BJ (cell line): ENCODE results near the gene SMAD5. TPM values are rescaled to one million over a fixed set of nuclear protein-coding genes. Genes with fewer than 3 reads are reported as not detected.

Source experiments
- CTCF ChIA-PET: fragments of 350-600 bp; formaldehyde crosslinking; extraction: SDS; loops from one replicate; lab custom pipeline; 2021; ENCODE audit warnings: antibody characterized with exemption, inconsistent platforms; lab: Yijun Ruan, JAX
- POLR2A ChIA-PET: fragments of 300-600 bp; sonication (Branson Sonifier 250); formaldehyde crosslinking; extraction: SDS; loops from one replicate; lab custom pipeline; 2021; ENCODE audit warnings: antibody characterized with exemption; lab: Charles Lee
- DNase-seq: peaks from one replicate; pipeline ENCODE4 v3.0.0-alpha.2; 2011; ENCODE audit warnings: low read depth
- H3K27me3 ChIP-seq: 2 replicates; pipeline ENCODE4 v1.6.0; 2011; ENCODE audit warnings: low read length; ENCODE audit not compliant: control insufficient read depth, insufficient read depth
- H3K36me3 ChIP-seq: 2 replicates; pipeline ENCODE4 v1.5.1; 2011; ENCODE audit warnings: low read length; ENCODE audit not compliant: control insufficient read depth, insufficient read depth
- H3K4me3 ChIP-seq: 2 replicates; pipeline ENCODE4 v1.5.1; 2011; ENCODE audit warnings: low read depth, mild to moderate bottlenecking, control low read depth, low read length
- CTCF ChIP-seq: IDR thresholded peaks from 2 replicates; pipeline ENCODE4 v1.5.1; 2011; ENCODE audit warnings: low read depth, mild to moderate bottlenecking, control low read depth, inconsistent platforms, low read length, moderate library complexity; ENCODE audit not compliant: insufficient read depth
- polyA plus RNA-seq: library from polyadenylated mRNA; depleted of rRNA; stranded (reverse); fragments of >200 nt; gene quantifications from 2 replicates; pipeline ENCODE4 v1.2.3, GENCODE V29; 2011

SMAD5 gene
- polyA plus RNA-seq, 1 experiment: 34.3 TPM

DNA sequence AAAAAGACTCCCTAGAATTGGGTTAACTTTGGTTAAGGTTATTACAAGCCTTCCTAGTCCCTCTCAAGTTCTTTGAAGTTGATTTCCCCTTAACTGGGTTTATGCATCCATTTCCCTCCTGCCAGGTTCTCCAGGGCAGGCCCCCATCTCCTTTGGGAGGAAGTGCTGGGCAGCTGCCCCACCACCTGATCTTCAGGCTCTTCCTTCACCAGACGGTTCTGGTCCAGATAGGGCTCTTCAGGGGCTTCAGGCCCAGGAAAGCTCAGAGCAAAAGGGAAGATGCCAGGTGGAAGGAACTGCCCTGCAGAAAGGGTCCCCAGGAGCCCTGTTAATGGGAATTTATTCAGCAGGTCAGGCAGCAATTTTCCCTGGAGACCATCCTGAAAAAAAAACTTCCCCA is 58.3 kb downstream of the SMAD5 start:
- POLR2A ChIA-PET: no interaction called here
- Histone ChIP-seq H3K36me3 (no peaks in the 10 kb centered on the region), H3K4me3 (no peak overlapping the region), H3K27me3 (peaks cover 24% of the 10 kb centered on the region)
- no peak for DNase-seq
- CTCF ChIA-PET: no interaction called here
- no peak for TF ChIP-seq CTCF

- ChIA-PET POLR2A (no interaction called here), CTCF (interaction anchor here (0.9 to 1.1 kb wide), 2 partner anchors 10 to 13 kb away, joined by 3 to 4 read pairs; no protein-coding TSS in a partner anchor)
- Histone ChIP-seq H3K36me3 (no peaks in the 10 kb centered on the region), H3K27me3 (peaks cover 24% of the 10 kb centered on the region), H3K4me3 (no peak overlapping the region; the same call in 1 of the 2 replicates)
- DNase-seq: no peak
- TF ChIP-seq CTCF: no peak
Observed at GRCh38 chr5:136191304-136192014, 58.8 kb downstream of the SMAD5 start.

GRCh38 chr5:136192015-136192525 is 59.4 kb downstream of the SMAD5 start:
- DNase-seq: no peak
- POLR2A ChIA-PET: no interaction called here
- H3K4me3 ChIP-seq: no peak overlapping the region; the same call in 1 of the 2 replicates
- H3K27me3 ChIP-seq: peaks cover 24% of the 10 kb centered on the region
- no peak for TF ChIP-seq CTCF
- CTCF ChIA-PET: interaction anchor here (0.9 to 1.1 kb wide), 2 partner anchors 10 to 13 kb away, joined by 3 to 4 read pairs; no protein-coding TSS in a partner anchor
- no peaks in the 10 kb centered on the region for H3K36me3 ChIP-seq

DNA sequence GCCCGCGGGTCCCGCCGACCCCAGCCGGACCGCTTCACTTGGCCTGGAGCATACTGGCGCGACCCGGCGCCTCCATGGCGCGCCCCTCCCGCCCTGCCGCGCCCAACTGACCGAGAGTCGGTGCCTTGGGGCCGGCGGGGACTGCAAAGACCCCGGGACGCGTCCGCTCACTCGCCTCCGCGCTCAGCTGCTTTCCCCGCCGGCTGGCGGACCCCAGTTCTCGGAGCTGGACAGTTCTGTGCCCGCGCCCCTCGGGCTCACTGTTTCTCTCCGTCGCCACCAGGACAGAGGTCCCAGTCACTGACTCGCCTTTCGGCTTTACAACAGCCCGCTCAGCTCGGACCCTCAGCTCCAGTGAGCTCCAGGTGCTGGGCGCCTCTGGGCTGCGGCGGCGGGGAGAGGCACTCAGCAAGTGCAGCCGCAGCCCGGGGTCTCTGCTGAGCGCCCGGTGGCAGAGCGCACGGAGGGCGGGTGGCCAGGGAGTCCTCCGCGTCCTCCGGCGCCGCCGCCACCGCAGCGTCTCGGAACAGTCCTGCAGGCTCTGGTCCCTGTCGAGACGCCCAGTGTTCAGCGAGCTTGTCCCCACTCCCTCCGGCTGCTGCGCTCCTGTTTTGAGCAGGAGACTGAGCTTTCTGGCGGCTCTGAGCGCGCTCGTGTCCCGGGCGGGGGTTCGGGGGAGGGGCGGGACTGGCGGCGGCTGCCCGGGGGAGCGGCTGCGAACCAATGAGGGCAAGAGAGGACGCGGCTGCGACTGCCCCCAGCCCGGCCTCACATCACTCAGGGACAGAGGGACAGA is 60.1 kb downstream of the SMAD5 start, which contains the start of gene SMIM32:
TSS of gene SMIM32 (minus strand) at position 637 of the 796 bp plus-strand sequence. CDS start 638 bp downstream, outside the sequence.
- no peak for DNase-seq
- ChIA-PET POLR2A (no interaction called here), CTCF (interaction anchor here (0.9 to 1.1 kb wide), 3 partner anchors 9 to 19 kb away, joined by 3 to 4 read pairs (median 4); no protein-coding TSS in a partner anchor)

More for the DNA sequence above, 60.1 kb downstream of the SMAD5 start, which contains the start of gene SMIM32:
- no peak within 1 kb of the TSS; the same call in 1 of the 2 replicates for H3K4me3 ChIP-seq
- TF ChIP-seq CTCF: no peak
- H3K27me3 ChIP-seq: peaks cover 27% of the 10 kb centered on the region
- H3K36me3 ChIP-seq: no peaks in the 10 kb centered on the region
